Measurements from ENCODE around the gene TM7SF3. TPM values are rescaled to one million over a fixed set of nuclear protein-coding genes. Genes with fewer than 3 reads are reported as not detected.
"Not testable (repeated sequence)": the region's sequence is repeated elsewhere in the genome, so short reads cannot be mapped to it uniquely, and the experiment has no call there.

The TM7SF3 gene, protein sequence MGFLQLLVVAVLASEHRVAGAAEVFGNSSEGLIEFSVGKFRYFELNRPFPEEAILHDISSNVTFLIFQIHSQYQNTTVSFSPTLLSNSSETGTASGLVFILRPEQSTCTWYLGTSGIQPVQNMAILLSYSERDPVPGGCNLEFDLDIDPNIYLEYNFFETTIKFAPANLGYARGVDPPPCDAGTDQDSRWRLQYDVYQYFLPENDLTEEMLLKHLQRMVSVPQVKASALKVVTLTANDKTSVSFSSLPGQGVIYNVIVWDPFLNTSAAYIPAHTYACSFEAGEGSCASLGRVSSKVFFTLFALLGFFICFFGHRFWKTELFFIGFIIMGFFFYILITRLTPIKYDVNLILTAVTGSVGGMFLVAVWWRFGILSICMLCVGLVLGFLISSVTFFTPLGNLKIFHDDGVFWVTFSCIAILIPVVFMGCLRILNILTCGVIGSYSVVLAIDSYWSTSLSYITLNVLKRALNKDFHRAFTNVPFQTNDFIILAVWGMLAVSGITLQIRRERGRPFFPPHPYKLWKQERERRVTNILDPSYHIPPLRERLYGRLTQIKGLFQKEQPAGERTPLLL
- 180 TPM for total RNA-seq

DNA sequence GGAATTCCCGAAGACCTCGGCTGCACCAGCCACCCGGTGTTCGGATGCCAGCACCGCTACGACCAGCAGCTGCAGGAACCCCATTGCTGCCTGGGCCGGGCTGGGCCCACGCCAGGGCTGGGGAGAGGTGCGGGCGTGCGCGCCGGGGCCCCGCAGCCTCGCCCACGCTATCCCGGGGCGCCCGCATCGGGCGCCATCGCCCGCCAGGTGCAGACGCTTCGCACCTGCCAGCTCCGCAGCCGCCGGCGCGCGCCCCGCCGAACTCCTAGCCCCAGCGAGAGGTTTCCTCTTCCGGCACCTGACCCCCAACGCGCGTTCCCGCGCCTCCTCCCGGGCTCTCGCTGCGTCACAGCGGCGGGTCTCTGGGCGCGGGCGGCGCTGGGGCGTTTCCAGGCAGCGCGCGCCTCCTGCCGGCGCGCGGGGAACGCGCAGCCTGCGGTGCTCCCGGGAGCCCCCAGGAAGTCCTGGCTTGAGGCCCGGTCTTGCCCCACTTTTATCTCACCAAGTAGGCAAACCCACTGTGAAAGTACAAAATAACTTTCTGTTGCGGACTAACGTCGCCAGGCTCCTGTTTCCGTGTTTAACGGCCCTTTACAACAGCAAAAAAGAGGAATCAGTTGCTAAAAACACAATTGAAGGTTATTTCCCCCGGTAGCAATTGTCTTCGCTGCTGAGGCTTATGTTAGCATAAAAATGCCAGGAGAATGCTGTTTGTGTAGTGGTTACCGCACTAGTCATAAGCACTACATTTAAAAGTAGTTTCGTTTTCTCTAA is at the start of gene TM7SF3:
Gene TM7SF3, minus strand, starts transcription at position 300 of the 774 bp plus-strand sequence. Its CDS starts 216 bp downstream, at position 84.
- DNase-seq (ENCODE audit: low read depth in 2 of 3, low spot score in 2 of 3), result peak; percentile 91 to 96 (median 95)

GRCh38 chr12:27063250-27063851 is 49.2 kb upstream of the TM7SF3 start:
- DNase-seq (ENCODE audit: low read depth in 2 of 3, low spot score in 2 of 3), result no peak

GRCh38 chr12:27061317-27061716 is 47.1 kb upstream of the TM7SF3 start:
- no peak for DNase-seq (ENCODE audit: low read depth in 2 of 3, low spot score in 2 of 3)

DNA sequence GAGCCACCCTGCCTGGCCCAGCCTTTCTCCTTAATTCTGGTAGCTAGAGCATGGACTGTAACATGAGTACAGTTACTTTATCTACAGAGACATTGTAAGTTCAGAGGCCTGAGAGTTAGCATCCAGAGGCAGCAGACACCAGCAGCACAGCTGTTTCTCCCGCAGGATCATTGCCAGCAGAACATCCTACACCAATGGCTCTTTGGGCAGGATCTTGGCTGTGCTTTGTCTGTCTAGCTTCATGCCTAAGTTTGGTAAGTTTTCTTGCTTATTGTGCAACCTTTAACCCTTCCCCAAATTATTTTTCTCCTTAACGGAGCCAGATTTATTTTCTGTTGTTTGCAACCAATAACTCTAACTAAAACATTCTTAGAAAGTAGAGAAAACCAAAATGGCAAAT is 46.6 kb upstream of the TM7SF3 start:
- no peak for DNase-seq (ENCODE audit: low read depth in 2 of 3, low spot score in 2 of 3)

DNA sequence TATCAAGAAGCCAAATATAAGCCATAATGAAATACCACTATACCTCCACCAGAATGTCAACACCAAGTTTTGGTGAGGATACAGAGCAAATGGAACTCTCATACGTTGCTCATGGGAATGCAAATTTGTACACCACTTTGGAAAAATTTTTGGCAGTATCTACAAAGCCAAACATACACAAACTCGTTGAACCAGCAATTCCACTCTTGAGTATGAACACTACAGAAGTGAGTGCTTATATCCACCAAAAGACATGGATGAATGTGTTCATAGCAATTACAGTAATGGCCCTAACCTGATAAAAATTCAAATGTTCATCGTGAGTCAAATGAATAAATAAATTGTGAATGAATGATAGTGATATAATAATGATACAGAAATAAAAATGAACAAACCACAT is 43.4 kb upstream of the TM7SF3 start:
- DNase-seq (ENCODE audit: low read depth in 2 of 3, low spot score in 2 of 3), result no peak

GRCh38 chr12:27055966-27056365 is 41.8 kb upstream of the TM7SF3 start:
- no peak for DNase-seq (ENCODE audit: low read depth in 2 of 3, low spot score in 2 of 3)

DNA sequence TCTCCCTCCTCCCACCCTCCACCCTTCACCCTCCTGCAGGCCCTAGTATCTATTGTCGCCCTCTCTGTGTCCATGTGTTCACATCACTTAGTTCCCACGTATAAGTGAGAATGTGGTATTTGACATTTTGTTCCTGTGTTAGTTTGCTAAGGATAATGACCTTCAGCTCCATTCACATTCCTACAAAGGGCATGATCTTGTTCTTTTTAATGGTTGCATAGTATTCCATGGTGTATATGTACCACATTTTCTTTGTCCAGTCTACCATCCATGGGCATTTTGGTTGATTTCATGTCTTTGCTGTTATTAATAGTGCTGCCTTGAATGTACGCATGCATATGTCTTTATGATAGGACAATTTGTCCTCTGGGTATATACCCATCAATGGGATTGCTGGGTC is 38.6 kb upstream of the TM7SF3 start:
- no peak for DNase-seq (ENCODE audit: low read depth in 2 of 3, low spot score in 2 of 3)

DNA sequence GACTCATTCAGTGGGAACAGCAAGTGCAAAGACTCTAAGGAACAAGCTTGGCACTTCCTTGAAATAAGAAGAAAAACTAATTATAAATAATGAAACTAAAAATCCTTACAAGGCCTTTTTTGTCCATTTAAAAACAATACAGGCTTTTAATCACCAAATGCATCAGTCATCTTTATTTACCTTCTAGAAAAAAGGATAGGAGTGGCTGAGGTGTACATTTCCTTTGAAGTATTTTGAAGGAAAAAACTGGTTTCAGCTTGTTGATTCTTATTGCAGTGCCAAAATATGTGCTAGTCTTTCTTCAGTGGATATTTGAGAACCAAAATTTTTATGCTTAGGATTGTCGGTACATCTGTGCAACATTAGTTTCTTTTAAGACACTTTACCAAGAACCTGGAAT is 38.0 kb upstream of the TM7SF3 start:
- no peak for DNase-seq (ENCODE audit: low read depth in 2 of 3, low spot score in 2 of 3)

GRCh38 chr12:27048822-27049752 is 34.9 kb upstream of the TM7SF3 start:
- DNase-seq (ENCODE audit: low read depth in 2 of 3, low spot score in 2 of 3), result no peak

DNA sequence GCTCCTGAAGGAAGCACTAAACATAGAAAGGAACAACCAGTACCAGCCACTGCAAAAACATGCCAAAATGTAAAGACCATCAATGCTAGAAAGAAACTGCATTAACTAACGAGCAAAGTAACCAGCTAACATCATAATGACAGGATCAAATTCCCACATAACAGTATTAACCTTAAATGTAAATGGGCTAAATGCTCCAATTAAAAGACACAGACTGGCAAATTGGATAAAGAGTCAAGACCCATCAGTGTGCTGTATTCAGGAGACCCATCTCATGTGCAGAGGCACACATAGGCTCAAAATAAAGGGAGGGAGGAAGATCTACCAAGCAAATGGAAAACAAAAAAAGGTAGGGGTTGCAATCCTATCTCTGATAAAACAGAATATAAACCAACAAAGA is 27.8 kb upstream of the TM7SF3 start:
- DNase-seq (ENCODE audit: low read depth in 2 of 3, low spot score in 2 of 3), result not testable (repeated sequence)

GRCh38 chr12:27040637-27041036 is 26.5 kb upstream of the TM7SF3 start:
- not testable (repeated sequence) for DNase-seq (ENCODE audit: low read depth in 2 of 3, low spot score in 2 of 3)

- no peak for DNase-seq (ENCODE audit: low read depth in 2 of 3, low spot score in 2 of 3)
Observed at GRCh38 chr12:27034607-27035293, 20.6 kb upstream of the TM7SF3 start.

DNA sequence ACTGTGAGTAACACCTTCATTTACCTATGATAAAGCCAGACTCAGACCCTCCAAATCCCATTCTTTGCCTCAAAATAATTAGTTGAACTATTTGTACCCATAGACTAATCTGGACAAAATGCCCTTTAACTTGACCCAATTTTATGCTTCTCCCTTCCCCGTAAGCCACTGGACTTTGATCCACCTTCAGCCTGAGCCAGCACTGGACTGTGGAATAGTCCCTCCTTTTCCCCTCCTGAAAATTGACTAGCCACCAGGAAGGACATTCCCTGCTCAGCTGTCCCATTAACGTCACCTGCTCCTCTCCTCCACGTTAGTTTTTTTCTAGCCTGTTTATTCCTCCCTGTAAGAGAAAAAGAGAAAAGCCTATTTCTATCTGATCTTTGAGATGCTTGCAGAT is 18.5 kb upstream of the TM7SF3 start:
- DNase-seq (ENCODE audit: low read depth in 2 of 3, low spot score in 2 of 3), result no peak

GRCh38 chr12:27031531-27031930 is 17.3 kb upstream of the TM7SF3 start:
- DNase-seq (ENCODE audit: low read depth in 2 of 3, low spot score in 2 of 3), result no peak

GRCh38 chr12:27026257-27026656 is 12.1 kb upstream of the TM7SF3 start:
- DNase-seq (ENCODE audit: low read depth in 2 of 3, low spot score in 2 of 3), result no peak

GRCh38 chr12:27025116-27025515 is 10.9 kb upstream of the TM7SF3 start:
- DNase-seq (ENCODE audit: low read depth in 2 of 3, low spot score in 2 of 3), result no peak

DNA sequence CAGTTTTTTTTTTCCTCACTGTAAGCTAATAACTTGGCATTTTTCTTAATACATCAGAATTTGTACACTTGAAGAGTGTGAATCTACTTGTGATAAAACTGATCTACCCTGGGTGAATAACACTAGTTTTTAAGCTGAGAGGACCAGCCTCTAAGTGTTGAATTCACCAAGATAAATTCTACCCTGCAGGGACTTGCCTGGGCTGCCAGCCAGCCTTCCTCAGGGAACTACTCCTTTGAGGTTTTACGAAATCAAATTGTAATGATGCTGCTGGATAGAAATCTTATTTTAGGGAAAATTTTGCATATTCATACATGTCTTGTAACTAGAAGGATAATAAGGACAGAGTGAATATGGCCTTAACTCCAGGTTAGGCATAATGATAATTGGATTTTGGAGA is 10.1 kb upstream of the TM7SF3 start:
- no peak for DNase-seq (ENCODE audit: low read depth in 2 of 3, low spot score in 2 of 3)

- no peak for DNase-seq (ENCODE audit: low read depth in 2 of 3, low spot score in 2 of 3)
Observed at GRCh38 chr12:27020761-27021160, 6.6 kb upstream of the TM7SF3 start.

DNA sequence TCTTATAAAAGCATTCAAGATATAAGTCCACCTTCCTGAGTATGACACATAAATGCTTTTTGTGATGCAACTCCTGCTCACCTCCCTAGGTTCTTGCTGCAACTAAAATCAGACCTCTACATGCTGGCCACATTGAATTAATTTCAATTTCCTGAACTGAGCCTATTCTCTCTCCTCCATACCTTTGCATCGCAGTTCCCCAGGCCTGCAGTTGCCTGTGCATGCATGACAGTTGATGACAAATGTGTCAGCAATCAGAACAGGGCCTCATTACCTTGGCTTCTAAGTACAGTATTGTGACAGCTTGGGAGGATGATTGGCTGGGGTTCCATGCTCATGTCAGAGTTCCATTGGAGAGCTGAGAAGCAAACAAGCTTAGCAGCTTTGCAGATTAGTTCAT is 3.9 kb upstream of the TM7SF3 start:
- DNase-seq (ENCODE audit: low read depth in 2 of 3, low spot score in 2 of 3), result no peak
